SK-N-SH treated with all-trans-retinoic acid at 6 μM for 48 hours (cell line): ENCODE measurements around the gene TTC39A.

Experiments
- ATAC-seq: fragments of 200-7000 bp; cut with Tn5 transposase; 3 replicates; pipeline ENCODE4 v1.9.1; 2020; ENCODE audit warnings: mild to moderate bottlenecking, moderate library complexity
- ARNTL ChIP-seq: fragments of 450-650 bp; formaldehyde crosslinking; IDR thresholded peaks from 2 replicates; pipeline ENCODE4 v1.5.0; 2020; ENCODE audit warnings: low read depth, mild to moderate bottlenecking, moderate library complexity, borderline replicate concordance
- BACH2 ChIP-seq: fragments of 250-450 bp; sonication (Bioruptor Pico); IDR thresholded peaks from 2 replicates; pipeline ENCODE4 v1.9.0; 2021; ENCODE audit warnings: mild to moderate bottlenecking, borderline replicate concordance
- CREB5 ChIP-seq: fragments of 250-450 bp; sonication (Bioruptor Pico); IDR thresholded peaks from 2 replicates; pipeline ENCODE4 v1.5.1; 2020; ENCODE audit warnings: low read depth, mild to moderate bottlenecking, moderate library complexity
- CSDC2 ChIP-seq: fragments of 250-450 bp; sonication (Bioruptor Pico); IDR thresholded peaks from 2 replicates; pipeline ENCODE4 v1.5.0; 2020; ENCODE audit warnings: mild to moderate bottlenecking, moderate library complexity
- CSRNP3 ChIP-seq: fragments of 250-450 bp; sonication (Bioruptor Pico); IDR thresholded peaks from 2 replicates; pipeline ENCODE4 v1.5.1; 2021; ENCODE audit warnings: mild to moderate bottlenecking, moderate library complexity
- ESRRG ChIP-seq: fragments of 250-450 bp; sonication (Bioruptor Pico); IDR thresholded peaks from 2 replicates; pipeline ENCODE4 v1.6.1; 2021; ENCODE audit warnings: mild to moderate bottlenecking
- GLIS3 ChIP-seq: fragments of 250-450 bp; sonication (Bioruptor Pico); IDR thresholded peaks from 2 replicates; pipeline ENCODE4 v1.5.0; 2020; ENCODE audit warnings: mild to moderate bottlenecking, moderate library complexity
- ISL1 ChIP-seq: fragments of 250-450 bp; sonication (Bioruptor Pico); IDR thresholded peaks from 2 replicates; pipeline ENCODE4 v2.1.2; 2022; ENCODE audit warnings: mild to moderate bottlenecking, moderate library complexity
- OSR1 ChIP-seq: fragments of 250-450 bp; sonication (Bioruptor Pico); IDR thresholded peaks from 2 replicates; pipeline ENCODE4 v1.8.0; 2022; ENCODE audit warnings: moderate library complexity, mild to moderate bottlenecking, inconsistent platforms
- POU6F1 ChIP-seq: fragments of 250-450 bp; sonication (Bioruptor Pico); IDR thresholded peaks from 2 replicates; pipeline ENCODE4 v1.8.0; 2021; ENCODE audit warnings: low read depth, mild to moderate bottlenecking, moderate library complexity, borderline replicate concordance
- PPARA ChIP-seq: fragments of 250-450 bp; sonication (Bioruptor Pico); IDR thresholded peaks from 2 replicates; pipeline ENCODE4 v1.5.0; 2020; ENCODE audit warnings: mild to moderate bottlenecking, borderline replicate concordance
- SNAI2 ChIP-seq: fragments of 250-450 bp; sonication (Bioruptor Pico); IDR thresholded peaks from 2 replicates; pipeline ENCODE4 v1.5.0; 2020; ENCODE audit warnings: mild to moderate bottlenecking, moderate library complexity
- TCF4 ChIP-seq: fragments of 250-450 bp; sonication (Bioruptor Pico); IDR thresholded peaks from 2 replicates; pipeline ENCODE4 v1.8.0; 2021; ENCODE audit warnings: mild to moderate bottlenecking, moderate library complexity, borderline replicate concordance
- TOX ChIP-seq: fragments of 250-450 bp; sonication (Bioruptor Pico); IDR thresholded peaks from 2 replicates; pipeline ENCODE4 v1.8.0; 2021; ENCODE audit warnings: mild to moderate bottlenecking, moderate library complexity, borderline replicate concordance
- TSHZ2 ChIP-seq: fragments of 250-450 bp; sonication (Bioruptor Pico); IDR thresholded peaks from 2 replicates; pipeline ENCODE4 v1.5.0; 2020; ENCODE audit warnings: mild to moderate bottlenecking, moderate library complexity
- ZC3H10 ChIP-seq: fragments of 250-450 bp; sonication (Bioruptor Pico); IDR thresholded peaks from 2 replicates; pipeline ENCODE4 v1.5.1; 2021; ENCODE audit warnings: mild to moderate bottlenecking, moderate library complexity
- ZFP3 ChIP-seq: fragments of 250-450 bp; sonication (Bioruptor Pico); IDR thresholded peaks from 2 replicates; pipeline ENCODE4 v1.5.0; 2020; ENCODE audit warnings: mild to moderate bottlenecking, moderate library complexity
- ZFP30 ChIP-seq: fragments of 450-650 bp; formaldehyde crosslinking; IDR thresholded peaks from 2 replicates; pipeline ENCODE4 v1.5.0; 2022; ENCODE audit warnings: mild to moderate bottlenecking, moderate library complexity
- ZNF565 ChIP-seq: fragments of 450-650 bp; formaldehyde crosslinking; conservative IDR thresholded peaks from 2 replicates; pipeline ENCODE4 v1.5.0; 2020; ENCODE audit warnings: low read depth, mild to moderate bottlenecking, moderate library complexity
- ZNF70 ChIP-seq: fragments of 450-650 bp; formaldehyde crosslinking; IDR thresholded peaks from 2 replicates; pipeline ENCODE4 v1.5.0; 2020; ENCODE audit warnings: mild to moderate bottlenecking, moderate library complexity
- ZNF8 ChIP-seq: fragments of 450-650 bp; formaldehyde crosslinking; IDR thresholded peaks from 2 replicates; pipeline ENCODE4 v1.5.0; 2020; ENCODE audit warnings: mild to moderate bottlenecking, moderate library complexity

TTC39A gene

GRCh38 chr1:51280321-51280978 is 49.9 kb downstream of the TTC39A start:
- no peak for ATAC-seq
- TF ChIP-seq ZFP30 (CRISPR knock-in tag) (no peak), SNAI2 (CRISPR knock-in tag) (no peak), BACH2 (CRISPR knock-in tag) (no peak), ARNTL (CRISPR knock-in tag) (no peak), ZC3H10 (no peak), ISL1 (CRISPR knock-in tag) (no peak), CREB5 (CRISPR knock-in tag) (no peak), PPARA (CRISPR knock-in tag) (no peak), CSDC2 (CRISPR knock-in tag) (no peak), ZNF8 (CRISPR knock-in tag) (no peak), TOX (no peak), POU6F1 (CRISPR knock-in tag) (no peak), ESRRG (CRISPR knock-in tag) (no peak)

GRCh38 chr1:51276286-51276685 is 54.1 kb downstream of the TTC39A start:
- TF ChIP-seq ZFP30 (CRISPR knock-in tag) (no peak), TOX (no peak), ZFP3 (CRISPR knock-in tag) (no peak), POU6F1 (CRISPR knock-in tag) (no peak), CSDC2 (CRISPR knock-in tag) (no peak), SNAI2 (CRISPR knock-in tag) (no peak), ESRRG (CRISPR knock-in tag) (no peak), CSRNP3 (CRISPR knock-in tag) (no peak), ZNF8 (CRISPR knock-in tag) (no peak), ZNF565 (CRISPR knock-in tag) (no peak), TSHZ2 (CRISPR knock-in tag) (no peak)
- ATAC-seq, result no peak

- no peak for ATAC-seq
- TF ChIP-seq ZNF70 (CRISPR knock-in tag) (no peak), OSR1 (CRISPR knock-in tag) (no peak), TCF4 (CRISPR knock-in tag) (no peak), ARNTL (CRISPR knock-in tag) (no peak), TOX (no peak), GLIS3 (CRISPR knock-in tag) (no peak), ZFP3 (CRISPR knock-in tag) (no peak), SNAI2 (CRISPR knock-in tag) (no peak), CSRNP3 (CRISPR knock-in tag) (no peak), ESRRG (CRISPR knock-in tag) (no peak), POU6F1 (CRISPR knock-in tag) (no peak), PPARA (CRISPR knock-in tag) (no peak), BACH2 (CRISPR knock-in tag) (no peak), CSDC2 (CRISPR knock-in tag) (no peak), ISL1 (CRISPR knock-in tag) (no peak), ZNF565 (CRISPR knock-in tag) (no peak), ZFP30 (CRISPR knock-in tag) (no peak), CREB5 (CRISPR knock-in tag) (no peak)
Observed at GRCh38 chr1:51274676-51275075, 55.7 kb downstream of the TTC39A start.
